ENCODE measurements around the gene YKT6.

Gene YKT6

GRCh38 chr7:44227911-44228310 lies 27.1 kb downstream of the YKT6 start:
- Histone ChIP-seq H3K4me1 (no peaks in the 10 kb centered on the region), H2AFZ (no peak overlapping the region), H3K36me3 (ENCODE audit: control insufficient read depth, insufficient read depth, low read length) (no peaks in the 10 kb centered on the region), H3K9me3 (ENCODE audit: control insufficient read depth, low read length) (no peaks in the 10 kb centered on the region), H3K27ac (no peak overlapping the region), H3K27me3 (ENCODE audit: control insufficient read depth, insufficient read depth, low read length) (no peaks in the 10 kb centered on the region), H3K4me3 (ENCODE audit: low read depth, low read length) (no peak overlapping the region), H3K79me2 (no peaks in the 10 kb centered on the region), H3K9ac (no peak overlapping the region), H3K4me2 (ENCODE audit: low read length) (no peak overlapping the region)
- no peak for TF ChIP-seq CTCF (IDR thresholded peaks at IDR 0.05)

GRCh38 chr7:44228571-44229350 lies 28.0 kb downstream of the YKT6 start:
- Histone ChIP-seq H3K9me3 (ENCODE audit: control insufficient read depth, low read length) (no peaks in the 10 kb centered on the region), H3K79me2 (no peaks in the 10 kb centered on the region), H3K36me3 (ENCODE audit: control insufficient read depth, insufficient read depth, low read length) (no peaks in the 10 kb centered on the region), H3K4me1 (no peaks in the 10 kb centered on the region), H3K9ac (no peak overlapping the region), H3K4me2 (ENCODE audit: low read length) (no peak overlapping the region), H3K27ac (no peak overlapping the region), H3K4me3 (ENCODE audit: low read depth, low read length) (no peak overlapping the region), H3K27me3 (ENCODE audit: control insufficient read depth, insufficient read depth, low read length) (no peaks in the 10 kb centered on the region), H2AFZ (no peak overlapping the region)
- no peak for TF ChIP-seq CTCF (IDR thresholded peaks at IDR 0.05)

- Histone ChIP-seq H3K36me3 (ENCODE audit: control insufficient read depth, insufficient read depth, low read length) (no peaks in the 10 kb centered on the region), H3K4me2 (ENCODE audit: low read length) (no peak overlapping the region), H3K4me3 (ENCODE audit: low read depth, low read length) (no peak overlapping the region), H3K27me3 (ENCODE audit: control insufficient read depth, insufficient read depth, low read length) (no peaks in the 10 kb centered on the region), H3K79me2 (no peaks in the 10 kb centered on the region), H3K9me3 (ENCODE audit: control insufficient read depth, low read length) (no peaks in the 10 kb centered on the region), H2AFZ (no peak overlapping the region), H3K9ac (no peak overlapping the region), H3K4me1 (no peaks in the 10 kb centered on the region), H3K27ac (no peak overlapping the region)
- no peak for TF ChIP-seq CTCF (IDR thresholded peaks at IDR 0.05)
These were observed 28.8 kb downstream of the YKT6 start for GRCh38 chr7:44229546-44230105.

GRCh38 chr7:44230286-44230685 lies 29.5 kb downstream of the YKT6 start:
- no peak overlapping the region for H2AFZ ChIP-seq
- H3K4me3 ChIP-seq (ENCODE audit: low read depth, low read length), result no peak overlapping the region
- H3K9ac ChIP-seq, result no peak overlapping the region
- H3K79me2 ChIP-seq, result no peaks in the 10 kb centered on the region
- H3K27me3 ChIP-seq (ENCODE audit: control insufficient read depth, insufficient read depth, low read length), result no peaks in the 10 kb centered on the region
- no peaks in the 10 kb centered on the region for H3K36me3 ChIP-seq (ENCODE audit: control insufficient read depth, insufficient read depth, low read length)
- H3K27ac ChIP-seq, result no peak overlapping the region
- H3K9me3 ChIP-seq (ENCODE audit: control insufficient read depth, low read length), result no peaks in the 10 kb centered on the region
- TF ChIP-seq CTCF (IDR thresholded peaks at IDR 0.05), result no peak
- H3K4me1 ChIP-seq, result no peaks in the 10 kb centered on the region
- no peak overlapping the region for H3K4me2 ChIP-seq (ENCODE audit: low read length)

- H3K27ac ChIP-seq, result no peak overlapping the region
- H3K36me3 ChIP-seq (ENCODE audit: control insufficient read depth, insufficient read depth, low read length), result no peaks in the 10 kb centered on the region
- H3K9me3 ChIP-seq (ENCODE audit: control insufficient read depth, low read length), result no peaks in the 10 kb centered on the region
- H3K9ac ChIP-seq, result no peak overlapping the region
- H3K4me3 ChIP-seq (ENCODE audit: low read depth, low read length), result no peak overlapping the region
- no peak overlapping the region for H2AFZ ChIP-seq
- no peaks in the 10 kb centered on the region for H3K27me3 ChIP-seq (ENCODE audit: control insufficient read depth, insufficient read depth, low read length)
- no peak for TF ChIP-seq CTCF (IDR thresholded peaks at IDR 0.05)
- H3K4me1 ChIP-seq, result no peaks in the 10 kb centered on the region
- no peak overlapping the region for H3K4me2 ChIP-seq (ENCODE audit: low read length)
- H3K79me2 ChIP-seq, result no peaks in the 10 kb centered on the region
These were observed 30.3 kb downstream of the YKT6 start for GRCh38 chr7:44231088-44231487.
